ENCODE data around the gene ZNHIT2. TPM values are rescaled to one million over a fixed set of nuclear protein-coding genes. Genes with fewer than 3 reads are reported as not detected.

The ZNHIT2 gene
- total and polyA plus RNA-seq, 11 donors = 5.5 to 15.5 (median 8.0) TPM

DNA sequence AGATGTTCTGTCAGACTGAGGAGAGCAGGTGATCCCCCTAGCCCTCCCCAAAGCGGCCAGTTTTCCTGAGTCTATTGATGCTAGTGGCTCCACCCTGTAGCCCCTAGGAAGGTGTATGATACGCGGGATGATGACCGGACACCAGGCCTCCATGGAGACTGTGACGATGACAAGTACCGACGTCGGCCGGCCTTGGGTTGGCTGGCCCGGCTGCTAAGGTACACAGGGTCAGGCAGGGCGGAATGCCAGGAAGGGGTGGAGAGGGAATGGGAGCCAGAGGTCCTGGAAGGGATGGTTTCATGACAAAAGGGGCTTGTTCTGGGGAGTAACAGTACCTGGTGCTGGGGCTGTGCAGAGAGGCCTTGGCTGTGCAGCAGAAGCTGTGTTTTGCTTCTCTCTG lies 30.3 kb downstream of the ZNHIT2 start:
- no peak for DNase-seq
- no peak overlapping the region for H3K27ac ChIP-seq
- no peaks in the 10 kb centered on the region for H3K27me3 ChIP-seq
- no peak overlapping the region for H3K4me3 ChIP-seq
- H3K9me3 ChIP-seq = no peaks in the 10 kb centered on the region
- intact Hi-C loops (cut with DNase I) = loop anchor here in 2 of 10 donors (10.0 kb wide), 1 partner anchor 72 kb away; the partner anchor contains the start of gene ARL2 (in 2 of the 2)
- 86 to 93% (median 89%) methylated on average over 11 of the region's 11 CpGs for WGBS, 4 donors
- peaks cover 0 to 51% (median 42%) of the 10 kb centered on the region in 9 donors for H3K36me3 ChIP-seq
- ATAC-seq = no peak
- TF ChIP-seq POLR2A (IDR thresholded peaks at IDR 0.05) = no peak
- TF ChIP-seq, protein P1, sequence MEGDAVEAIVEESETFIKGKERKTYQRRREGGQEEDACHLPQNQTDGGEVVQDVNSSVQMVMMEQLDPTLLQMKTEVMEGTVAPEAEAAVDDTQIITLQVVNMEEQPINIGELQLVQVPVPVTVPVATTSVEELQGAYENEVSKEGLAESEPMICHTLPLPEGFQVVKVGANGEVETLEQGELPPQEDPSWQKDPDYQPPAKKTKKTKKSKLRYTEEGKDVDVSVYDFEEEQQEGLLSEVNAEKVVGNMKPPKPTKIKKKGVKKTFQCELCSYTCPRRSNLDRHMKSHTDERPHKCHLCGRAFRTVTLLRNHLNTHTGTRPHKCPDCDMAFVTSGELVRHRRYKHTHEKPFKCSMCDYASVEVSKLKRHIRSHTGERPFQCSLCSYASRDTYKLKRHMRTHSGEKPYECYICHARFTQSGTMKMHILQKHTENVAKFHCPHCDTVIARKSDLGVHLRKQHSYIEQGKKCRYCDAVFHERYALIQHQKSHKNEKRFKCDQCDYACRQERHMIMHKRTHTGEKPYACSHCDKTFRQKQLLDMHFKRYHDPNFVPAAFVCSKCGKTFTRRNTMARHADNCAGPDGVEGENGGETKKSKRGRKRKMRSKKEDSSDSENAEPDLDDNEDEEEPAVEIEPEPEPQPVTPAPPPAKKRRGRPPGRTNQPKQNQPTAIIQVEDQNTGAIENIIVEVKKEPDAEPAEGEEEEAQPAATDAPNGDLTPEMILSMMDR (IDR thresholded peaks at IDR 0.05) = no peak
- peaks cover 4 to 27% (median 16%) of the 10 kb centered on the region in 12 donors for H3K4me1 ChIP-seq

DNA sequence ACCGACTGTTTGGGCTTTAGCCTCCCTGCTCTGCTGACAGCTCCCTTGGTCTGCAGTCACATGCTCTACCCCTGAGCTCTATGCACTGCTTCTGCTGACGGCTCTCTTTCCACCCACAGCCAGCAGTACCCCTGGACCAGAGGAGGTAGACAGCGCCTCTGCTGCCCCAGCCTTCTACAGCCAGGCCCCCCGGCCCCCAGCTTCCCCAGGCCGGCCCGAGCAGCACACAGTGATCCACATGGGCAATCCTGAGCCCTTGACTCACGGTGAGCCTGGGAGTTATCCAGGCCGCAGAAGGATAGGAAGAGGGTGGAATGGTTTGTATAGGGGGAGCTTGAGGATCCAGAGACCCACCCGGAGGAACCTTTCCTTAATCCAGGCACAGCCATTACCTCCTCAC lies 30.7 kb downstream of the ZNHIT2 start:
- H3K4me1 ChIP-seq = peaks cover 4 to 27% (median 16%) of the 10 kb centered on the region in 12 donors
- no peak overlapping the region for H3K27ac ChIP-seq
- no peaks in the 10 kb centered on the region for H3K27me3 ChIP-seq
- H3K36me3 ChIP-seq = peaks cover 0 to 51% (median 42%) of the 10 kb centered on the region in 9 donors
- TF ChIP-seq, protein P1 (IDR thresholded peaks at IDR 0.05) = no peak
- no peak for TF ChIP-seq POLR2A (IDR thresholded peaks at IDR 0.05)
- H3K9me3 ChIP-seq = no peaks in the 10 kb centered on the region
- ATAC-seq (no peak), DNase-seq (no peak)
- WGBS, 4 donors = 91 to 95% (median 93%) methylated on average over 7 to 9 of the region's 9 CpGs
- intact Hi-C loops (cut with DNase I) = loop anchor here in 2 of 10 donors (10.0 kb wide), 1 partner anchor 72 kb away; the partner anchor contains the start of gene ARL2 (in 2 of the 2)
- H3K4me3 ChIP-seq = no peak overlapping the region

DNA sequence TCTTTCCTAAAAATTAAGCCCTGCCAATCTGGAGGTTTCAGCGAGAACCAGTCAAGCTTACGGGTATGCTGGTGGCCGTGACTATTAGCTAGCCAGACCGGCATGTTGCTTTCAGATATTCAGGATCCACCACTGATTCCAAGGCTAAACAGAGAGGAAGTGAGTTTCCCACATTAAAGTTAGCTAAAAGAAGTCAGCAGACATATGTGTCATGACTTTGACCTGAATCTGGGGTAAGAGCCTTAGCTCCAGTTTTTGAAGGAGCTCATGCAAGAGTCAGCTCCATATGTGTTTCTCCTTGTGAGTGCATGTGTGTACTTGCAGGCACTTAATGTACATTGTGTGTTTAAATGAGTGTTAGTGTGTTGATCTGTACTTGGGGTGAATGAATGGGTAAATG lies 32.1 kb downstream of the ZNHIT2 start:
- Histone ChIP-seq H3K9me3 (no peaks in the 10 kb centered on the region), H3K4me1 (peaks cover 4 to 27% (median 16%) of the 10 kb centered on the region in 12 donors), H3K4me3 (no peak overlapping the region), H3K27me3 (no peaks in the 10 kb centered on the region), H3K27ac (no peak overlapping the region), H3K36me3 (peaks cover 0 to 51% (median 42%) of the 10 kb centered on the region in 9 donors)
- 79 to 97% (median 92%) methylated on average over 4 of the region's 4 CpGs for WGBS, 4 donors
- ATAC-seq = no peak
- no peak for DNase-seq
- intact Hi-C loops (cut with DNase I) = loop anchor here in 4 of 10 donors (2.0 to 10.0 kb wide), 3 partner anchors 35 to 71 kb away; partner anchors contain the start of genes ARL2 (in 2 of the 4) and SAC3D1 (in 1 of the 4)
- TF ChIP-seq POLR2A (IDR thresholded peaks at IDR 0.05) = no peak
- TF ChIP-seq, protein P1 (IDR thresholded peaks at IDR 0.05) = no peak

DNA sequence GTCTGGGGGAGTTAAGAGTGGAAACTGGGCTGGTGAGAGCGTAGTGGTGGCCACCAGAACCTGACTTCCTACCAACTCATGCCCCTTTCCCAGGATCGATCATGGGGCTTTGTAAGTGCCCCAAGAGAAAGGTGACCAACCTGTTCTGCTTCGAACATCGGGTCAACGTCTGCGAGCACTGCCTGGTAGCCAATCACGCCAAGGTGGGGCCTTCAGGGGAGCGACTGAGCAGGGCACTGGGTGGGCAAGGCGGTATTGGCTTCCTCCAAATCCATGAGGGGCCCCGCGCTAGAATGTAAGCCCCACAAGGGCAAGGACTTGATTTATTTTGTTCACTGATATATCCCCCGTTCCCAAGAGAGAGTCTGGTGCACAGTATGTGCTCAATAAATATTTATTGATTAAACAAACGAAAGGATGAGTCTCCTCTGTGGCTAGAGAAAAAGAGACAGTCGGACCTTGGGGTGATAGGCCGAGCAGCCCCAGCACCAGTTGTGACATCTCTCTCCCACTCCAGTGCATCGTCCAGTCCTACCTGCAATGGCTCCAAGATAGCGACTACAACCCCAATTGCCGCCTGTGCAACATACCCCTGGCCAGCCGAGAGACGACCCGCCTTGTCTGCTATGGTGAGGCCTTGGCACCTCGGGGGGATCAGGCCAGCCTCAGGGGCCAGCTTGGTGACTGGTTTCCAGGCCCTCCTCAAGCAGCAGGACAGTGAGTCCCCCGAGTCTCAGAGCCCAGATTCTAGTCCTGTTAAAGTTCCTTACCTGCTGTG lies 32.7 kb downstream of the ZNHIT2 start:
- no peak for DNase-seq
- Histone ChIP-seq H3K27me3 (no peaks in the 10 kb centered on the region), H3K36me3 (peaks cover 0 to 48% (median 42%) of the 10 kb centered on the region in 9 donors), H3K4me3 (peak overlapping the region; percentile 44 to 93 (median 79)), H3K27ac (peak overlapping the region; percentile 45 to 95 (median 90)), H3K4me1 (peaks cover 4 to 27% (median 16%) of the 10 kb centered on the region in 12 donors), H3K9me3 (no peaks in the 10 kb centered on the region)
- intact Hi-C loops (cut with DNase I) = loop anchor here in 7 of 10 donors (1.0 to 10.0 kb wide), 8 partner anchors 12 to 72 kb away; partner anchors contain the start of genes SAC3D1 (in 5 of the 7), ARL2 (in 4 of the 7), VPS51 (in 2 of the 7) and FAU (in 1 of the 7)
- 47 to 53% (median 48%) methylated on average over 21 to 23 of the region's 23 CpGs for WGBS, 4 donors
- no peak for TF ChIP-seq POLR2A (IDR thresholded peaks at IDR 0.05)
- peak in 2 of 4 donors; percentile 5 to 8 for ATAC-seq

All from heart left ventricle (tissue), 16 donors.